ENCODE results near the gene EHHADH.

The EHHADH gene

DNA sequence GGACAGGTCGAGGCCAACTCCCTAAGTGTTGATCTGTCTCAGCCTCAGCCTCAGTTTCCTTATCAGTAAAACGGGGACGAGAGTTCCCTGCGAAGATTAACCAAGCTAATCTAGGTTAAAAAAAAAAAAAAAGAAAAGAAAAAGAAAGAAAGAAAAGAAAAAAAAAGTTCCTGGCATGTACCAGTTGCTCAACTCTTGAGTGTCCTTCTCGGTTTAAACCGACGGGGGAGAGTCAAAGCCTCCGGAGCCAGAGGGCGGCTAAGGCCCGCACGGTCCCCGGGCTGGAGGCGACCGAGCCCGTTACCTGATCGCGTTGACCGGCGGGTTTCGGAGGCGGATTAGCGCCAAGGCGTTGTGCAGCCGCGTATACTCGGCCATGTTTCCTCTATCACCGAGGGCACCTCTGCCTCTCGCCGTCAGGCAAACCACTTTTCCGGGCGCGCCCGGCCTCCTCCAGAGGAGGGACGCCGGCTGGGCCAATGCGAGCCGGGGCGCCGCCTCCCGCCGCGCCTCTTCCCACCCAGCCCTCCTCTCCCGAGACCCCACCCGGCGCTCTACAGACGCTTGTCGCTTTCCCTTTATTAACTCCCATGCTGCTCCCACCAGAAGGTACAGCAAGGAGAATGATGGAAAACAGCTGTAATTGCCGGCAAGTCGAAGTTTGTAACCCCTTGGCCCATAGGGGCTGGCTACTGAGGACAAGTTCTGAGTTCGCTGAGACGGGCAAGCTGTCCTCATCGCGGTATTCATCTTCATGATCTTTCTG, at the start of gene EHHADH:
Gene EHHADH (minus strand): TSS at position 405 of the 766 bp plus-strand sequence. CDS start 27 bp downstream, at position 378.
- TF ChIP-seq, protein P1, sequence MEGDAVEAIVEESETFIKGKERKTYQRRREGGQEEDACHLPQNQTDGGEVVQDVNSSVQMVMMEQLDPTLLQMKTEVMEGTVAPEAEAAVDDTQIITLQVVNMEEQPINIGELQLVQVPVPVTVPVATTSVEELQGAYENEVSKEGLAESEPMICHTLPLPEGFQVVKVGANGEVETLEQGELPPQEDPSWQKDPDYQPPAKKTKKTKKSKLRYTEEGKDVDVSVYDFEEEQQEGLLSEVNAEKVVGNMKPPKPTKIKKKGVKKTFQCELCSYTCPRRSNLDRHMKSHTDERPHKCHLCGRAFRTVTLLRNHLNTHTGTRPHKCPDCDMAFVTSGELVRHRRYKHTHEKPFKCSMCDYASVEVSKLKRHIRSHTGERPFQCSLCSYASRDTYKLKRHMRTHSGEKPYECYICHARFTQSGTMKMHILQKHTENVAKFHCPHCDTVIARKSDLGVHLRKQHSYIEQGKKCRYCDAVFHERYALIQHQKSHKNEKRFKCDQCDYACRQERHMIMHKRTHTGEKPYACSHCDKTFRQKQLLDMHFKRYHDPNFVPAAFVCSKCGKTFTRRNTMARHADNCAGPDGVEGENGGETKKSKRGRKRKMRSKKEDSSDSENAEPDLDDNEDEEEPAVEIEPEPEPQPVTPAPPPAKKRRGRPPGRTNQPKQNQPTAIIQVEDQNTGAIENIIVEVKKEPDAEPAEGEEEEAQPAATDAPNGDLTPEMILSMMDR (IDR thresholded peaks at IDR 0.05; ENCODE audit: insufficient read depth, low read depth, low read length, missing control alignments), result no peak
- DNase-seq (ENCODE audit: low read depth), result peak; percentile 74
- H3K4me3 ChIP-seq (ENCODE audit: low read depth, low read length), result peak within 1 kb of the TSS; percentile 55

DNA sequence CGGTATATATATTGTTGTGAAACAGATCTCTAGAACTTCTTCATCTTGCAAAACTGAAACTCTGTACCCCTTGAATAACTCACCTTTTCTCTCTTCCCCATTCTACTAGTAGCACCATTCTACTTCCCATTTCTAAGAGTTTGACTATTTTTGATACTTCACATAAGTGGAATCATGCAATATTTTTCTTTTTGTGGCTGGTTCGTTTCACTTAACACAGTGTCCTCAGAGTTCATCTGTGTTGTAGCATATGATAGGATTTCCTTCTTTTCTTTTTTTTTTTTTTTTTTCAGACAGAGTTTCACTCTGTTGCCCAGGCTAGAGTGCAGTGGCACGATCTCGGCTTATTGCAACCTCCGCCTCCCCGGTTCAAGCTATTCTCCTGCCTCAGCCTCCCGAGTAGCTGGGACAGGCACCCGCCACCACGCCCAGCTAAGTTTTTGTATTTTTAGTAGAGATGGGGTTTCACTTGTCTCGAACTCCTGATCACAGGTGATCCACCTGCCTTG, 46.1 kb upstream of the EHHADH start:
- peak overlapping the region; percentile 46 for H3K4me3 ChIP-seq (ENCODE audit: low read depth, low read length)
- peak; percentile 81 for DNase-seq (ENCODE audit: low read depth)

DNA sequence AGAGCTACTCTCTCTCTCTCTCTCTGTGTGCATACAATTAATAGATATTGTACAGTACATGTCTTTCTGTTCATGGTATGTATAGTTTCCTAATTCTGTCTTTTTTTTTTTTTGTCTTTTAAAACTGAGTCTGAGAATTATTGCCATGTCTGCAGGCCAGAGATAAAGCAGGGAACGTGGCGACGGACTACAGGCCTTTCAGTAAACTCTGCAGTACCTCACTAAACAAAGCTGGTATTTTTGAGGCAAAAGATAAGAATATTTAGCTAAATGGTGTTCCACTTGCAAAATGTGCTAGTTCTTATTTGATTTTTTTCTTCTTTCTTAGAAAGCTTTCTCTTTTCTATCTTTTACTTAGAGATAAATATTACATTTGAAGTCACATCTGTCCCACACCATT, 44.0 kb upstream of the EHHADH start:
- no peak for DNase-seq (ENCODE audit: low read depth)
- H3K4me3 ChIP-seq (ENCODE audit: low read depth, low read length), result no peak overlapping the region
- TF ChIP-seq, protein P1 (IDR thresholded peaks at IDR 0.05; ENCODE audit: insufficient read depth, low read depth, low read length, missing control alignments), result no peak

DNA sequence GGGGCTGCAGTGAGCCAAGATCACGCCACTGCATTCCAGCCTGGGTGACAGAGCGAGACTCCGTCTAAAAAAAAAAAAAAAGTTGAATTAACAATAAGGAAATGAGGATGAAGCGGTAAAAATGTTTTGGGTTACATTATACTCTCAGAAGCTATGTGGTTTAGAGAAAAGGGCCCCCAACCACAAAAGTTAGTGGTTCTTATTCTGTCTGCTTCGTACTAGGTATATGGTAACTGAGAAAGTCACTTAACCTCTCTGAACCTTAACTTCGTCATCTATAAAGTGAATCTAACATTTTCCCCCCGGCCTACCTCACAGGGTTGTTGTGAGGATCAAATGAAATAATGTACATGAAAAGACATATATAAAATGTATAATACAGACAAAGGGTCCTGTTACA, 38.4 kb upstream of the EHHADH start:
- no peak overlapping the region for H3K4me3 ChIP-seq (ENCODE audit: low read depth, low read length)
- DNase-seq (ENCODE audit: low read depth), result no peak
- TF ChIP-seq, protein P1 (IDR thresholded peaks at IDR 0.05; ENCODE audit: insufficient read depth, low read depth, low read length, missing control alignments), result no peak

DNA sequence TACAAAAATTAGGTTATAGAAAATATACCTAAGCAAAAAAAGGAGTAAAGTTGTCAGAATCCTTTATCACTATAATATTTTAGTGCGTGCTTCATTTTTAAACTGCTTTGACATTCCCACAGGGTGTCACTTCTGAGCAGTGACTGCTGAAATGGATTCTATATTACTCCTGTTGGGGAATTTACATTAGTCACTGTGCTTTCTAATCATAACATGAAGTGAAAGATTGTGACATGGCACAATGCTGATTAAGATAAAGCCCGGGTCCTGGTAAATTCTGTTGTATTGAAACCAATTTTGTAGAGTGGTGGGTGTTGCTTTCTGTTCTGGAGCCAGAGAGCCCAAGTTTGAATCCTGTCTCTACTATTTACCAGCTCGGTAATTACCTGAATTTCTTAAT, 36.4 kb upstream of the EHHADH start:
- DNase-seq (ENCODE audit: low read depth), result peak; percentile 52
- TF ChIP-seq, protein P1 (IDR thresholded peaks at IDR 0.05; ENCODE audit: insufficient read depth, low read depth, low read length, missing control alignments), result no peak
- no peak overlapping the region for H3K4me3 ChIP-seq (ENCODE audit: low read depth, low read length)

DNA sequence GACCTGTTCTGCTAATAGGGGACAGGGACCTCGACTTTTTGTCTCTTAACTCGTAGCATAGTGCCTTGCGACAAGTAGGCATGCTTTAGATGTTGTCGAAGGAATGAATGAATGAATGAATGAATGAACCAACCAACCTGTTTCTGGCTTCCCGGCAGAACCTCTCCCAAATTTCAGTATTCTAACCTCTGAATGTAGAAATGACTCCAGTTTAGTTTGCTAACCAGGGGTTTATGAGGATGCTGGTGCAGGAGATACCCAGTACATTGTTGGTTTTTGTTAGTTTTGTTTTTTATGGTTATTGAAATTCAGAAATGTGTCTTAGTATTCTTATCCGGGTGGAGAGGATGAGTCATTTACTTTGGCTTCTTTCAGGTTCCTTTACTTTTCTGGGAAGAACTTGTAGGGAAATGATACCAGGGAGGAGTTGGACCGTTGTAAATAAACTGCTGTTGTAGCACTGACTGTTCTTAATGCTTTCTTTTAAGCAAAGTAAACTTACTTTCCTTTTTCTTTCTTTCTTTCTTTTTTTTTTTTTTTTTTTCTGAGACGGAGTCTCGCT, 29.6 kb upstream of the EHHADH start:
- TF ChIP-seq, protein P1 (IDR thresholded peaks at IDR 0.05; ENCODE audit: insufficient read depth, low read depth, low read length, missing control alignments), result no peak
- H3K4me3 ChIP-seq (ENCODE audit: low read depth, low read length), result peak overlapping the region; percentile 82
- DNase-seq (ENCODE audit: low read depth), result no peak

DNA sequence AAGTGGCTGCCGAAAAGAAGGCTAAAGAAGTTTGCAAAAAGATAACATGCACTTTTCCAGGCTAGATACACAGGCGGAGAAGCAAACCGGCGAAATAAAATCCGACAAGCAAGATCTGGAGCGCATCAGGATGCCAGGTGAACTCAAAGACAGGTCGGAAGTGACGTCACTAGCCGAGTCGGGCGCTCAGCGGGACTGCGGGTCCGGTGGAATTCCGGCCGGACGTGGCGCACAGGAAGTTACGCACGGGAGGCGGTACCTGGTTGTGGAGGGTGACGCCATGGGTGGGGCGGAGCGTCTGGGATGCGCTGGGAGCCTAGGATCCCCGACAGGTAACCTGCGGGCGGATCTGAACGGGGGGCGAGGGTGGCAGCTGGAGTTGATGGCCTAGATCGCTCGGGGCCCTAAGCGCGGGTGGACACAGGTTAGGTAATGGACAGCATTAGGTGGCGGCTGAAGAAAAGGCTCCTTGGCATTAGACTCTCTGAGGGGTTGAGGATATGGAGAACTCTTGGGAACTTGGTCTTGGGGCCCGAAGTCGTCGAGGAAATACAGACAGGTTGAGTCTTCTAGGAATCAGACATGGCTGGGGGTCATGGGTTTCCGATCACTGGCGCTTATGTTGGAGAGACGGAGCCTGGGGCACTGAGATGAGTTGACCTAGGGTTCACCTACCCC, 29.0 kb upstream of the EHHADH start:
- DNase-seq (ENCODE audit: low read depth), result peak; percentile 96
- TF ChIP-seq, protein P1 (IDR thresholded peaks at IDR 0.05; ENCODE audit: insufficient read depth, low read depth, low read length, missing control alignments), result no peak
- peak overlapping the region; percentile 82 for H3K4me3 ChIP-seq (ENCODE audit: low read depth, low read length)

Data from GM12865 (cell line).